Stimulated activated CD4-positive, alpha-beta T cell treated with anti-CD3 and anti-CD28 coated beads, Interleukin-15, amount 100 ng/mL, for 24 hours (primary cell): Measurements from ENCODE around the gene PRR12.
"Not testable (repeated sequence)": the region's sequence is repeated elsewhere in the genome, so short reads cannot be mapped to it uniquely, and the experiment has no call there.

Experiments used
- DNase-seq: peaks from one replicate; pipeline ENCODE4 v3.0.0-alpha.2; 2020

PRR12 gene

GRCh38 chr19:49592486-49593232 lies 1.7 kb downstream of the PRR12 start:
- DNase-seq, result peak; percentile 35

- peak; percentile 98 for DNase-seq
Measured at GRCh38 chr19:49593233-49594113, 2.5 kb downstream of the PRR12 start.

GRCh38 chr19:49594157-49594992 lies 3.4 kb downstream of the PRR12 start:
- DNase-seq, result no peak

- DNase-seq, result no peak
Measured at GRCh38 chr19:49594993-49595818, 4.2 kb downstream of the PRR12 start.

- DNase-seq, result no peak
Measured at GRCh38 chr19:49595819-49596404, 4.9 kb downstream of the PRR12 start.

- DNase-seq, result no peak
Measured at GRCh38 chr19:49596407-49596806, 5.4 kb downstream of the PRR12 start.

GRCh38 chr19:49596954-49597702 lies 6.1 kb downstream of the PRR12 start:
- no peak for DNase-seq

GRCh38 chr19:49597703-49597974 lies 6.7 kb downstream of the PRR12 start:
- DNase-seq, result no peak

- no peak for DNase-seq
Measured at GRCh38 chr19:49599378-49600295, 8.7 kb downstream of the PRR12 start.

GRCh38 chr19:49601482-49602038 lies 10.6 kb downstream of the PRR12 start:
- DNase-seq, result no peak

GRCh38 chr19:49602806-49603205 lies 11.8 kb downstream of the PRR12 start:
- no peak for DNase-seq

- no peak for DNase-seq
Measured at GRCh38 chr19:49605605-49606004, 14.6 kb downstream of the PRR12 start.

GRCh38 chr19:49609499-49610092 lies 18.6 kb downstream of the PRR12 start:
- no peak for DNase-seq

- no peak for DNase-seq
Measured at GRCh38 chr19:49613374-49613773, 22.4 kb downstream of the PRR12 start.

- peak; percentile 27 for DNase-seq
Measured at GRCh38 chr19:49614096-49614833, 23.3 kb downstream of the PRR12 start.

- DNase-seq, result no peak
Measured at GRCh38 chr19:49615861-49616260, 24.9 kb downstream of the PRR12 start.

GRCh38 chr19:49616532-49616931 lies 25.6 kb downstream of the PRR12 start:
- DNase-seq, result no peak

GRCh38 chr19:49616945-49617344 lies 26.0 kb downstream of the PRR12 start:
- no peak for DNase-seq

GRCh38 chr19:49617860-49618259 lies 26.9 kb downstream of the PRR12 start:
- DNase-seq, result not testable (repeated sequence)
